CD14-positive monocyte (primary cell): ENCODE results near the gene NME5. TPM values are rescaled to one million over a fixed set of nuclear protein-coding genes. Genes with fewer than 3 reads are reported as not detected.

Experiments
- DNase-seq, 3 donors: peaks; one replicate each; pipeline ENCODE4 v3.0.0-alpha.2; 2011 to 2022
- H2AFZ ChIP-seq: 2 replicates; pipeline ENCODE4 v1.6.0; 2012; ENCODE audit warnings: mild to moderate bottlenecking, low read depth, low read length, inconsistent platforms; ENCODE audit not compliant: insufficient read depth, poor library complexity, severe bottlenecking
- H3K27ac ChIP-seq, 2 donors: 1 replicate in 1 of 2; 2 replicates in 1 of 2; pipeline ENCODE4 v1.5.1; 2012 to 2013; ENCODE audit warnings: low read length in 2 of 2, control low read depth in 1 of 2, inconsistent platforms in 1 of 2, low read depth in 1 of 2, mild to moderate bottlenecking in 1 of 2
- H3K27me3 ChIP-seq, 2 donors: one replicate each; pipeline versions ENCODE4 v1.6.0 to v1.6.1; 2011 to 2013; ENCODE audit warnings: low read length in 2 of 2; ENCODE audit not compliant: control insufficient read depth in 2 of 2, insufficient read depth in 2 of 2
- H3K36me3 ChIP-seq, 2 donors: replicated peaks in 1 of 2; 1 replicate in 1 of 2; 2 replicates in 1 of 2; pipeline versions ENCODE4 v1.5.1 to v1.6.1; 2012 to 2013; ENCODE audit warnings: low read length in 2 of 2, control low read depth in 1 of 2, inconsistent platforms in 1 of 2, mild to moderate bottlenecking in 1 of 2; ENCODE audit not compliant: insufficient read depth in 2 of 2, control insufficient read depth in 1 of 2
- H3K4me1 ChIP-seq, 2 donors: 1 replicate in 1 of 2; 2 replicates in 1 of 2; pipeline versions ENCODE4 v1.5.1 to v1.6.1; 2012 to 2013; ENCODE audit warnings: low read length in 2 of 2, control low read depth in 1 of 2, inconsistent platforms in 1 of 2, mild to moderate bottlenecking in 1 of 2, moderate library complexity in 1 of 2; ENCODE audit not compliant: insufficient read depth in 2 of 2, control insufficient read depth in 1 of 2
- H3K4me2 ChIP-seq: replicated peaks from 2 replicates; pipeline ENCODE3; 2012; ENCODE audit warnings: low read length, moderate library complexity, mild to moderate bottlenecking; ENCODE audit not compliant: poor library complexity, severe bottlenecking; ENCODE audit errors: extremely low read depth
- H3K4me3 ChIP-seq, 3 experiments: fragments of 200-600 bp in 1 of 3; sonication (generic) in 1 of 3; replicated peaks in 1 of 3; 1 replicate in 2 of 3; 2 replicates in 1 of 3; pipeline ENCODE4 v1.5.1; 2011 to 2013; ENCODE audit warnings: low read length in 3 of 3, mild to moderate bottlenecking in 3 of 3, control low read depth in 2 of 3, low read depth in 2 of 3, inconsistent platforms in 1 of 3, moderate library complexity in 1 of 3
- H3K79me2 ChIP-seq: 2 replicates; pipeline ENCODE4 v1.6.0; 2012; ENCODE audit warnings: mild to moderate bottlenecking, control low read depth, inconsistent platforms, low read length, moderate library complexity; ENCODE audit not compliant: insufficient read depth
- H3K9ac ChIP-seq: 2 replicates; pipeline ENCODE4 v1.6.0; 2017; ENCODE audit warnings: low read length, mild to moderate bottlenecking; ENCODE audit not compliant: insufficient read depth, poor library complexity, severe bottlenecking
- H3K9me3 ChIP-seq, 2 donors: replicated peaks in 1 of 2; 1 replicate in 1 of 2; 2 replicates in 1 of 2; pipeline versions ENCODE4 v1.5.1 to v1.6.1; 2012 to 2013; ENCODE audit warnings: low read length in 2 of 2, control low read depth in 1 of 2; ENCODE audit not compliant: control insufficient read depth in 1 of 2, insufficient read depth in 1 of 2
- H4K20me1 ChIP-seq: 2 replicates; pipeline ENCODE4 v1.6.0; 2012; ENCODE audit warnings: mild to moderate bottlenecking, low read length, control low read depth, moderate library complexity; ENCODE audit not compliant: insufficient read depth
- H3K27ac Mint-ChIP-seq, 7 donors: one replicate each; pipeline ENCODE4 v1.8.0; 2020; ENCODE audit warnings: mild to moderate bottlenecking in 7 of 7, mixed read lengths in 7 of 7, moderate library complexity in 6 of 7, inconsistent platforms in 2 of 7
- H3K27me3 Mint-ChIP-seq, 3 donors: one replicate each; pipeline ENCODE4 v1.8.0; 2021 to 2022; ENCODE audit warnings: low read depth in 3 of 3, mild to moderate bottlenecking in 3 of 3, mixed read lengths in 3 of 3, moderate library complexity in 3 of 3, inconsistent platforms in 1 of 3
- H3K36me3 Mint-ChIP-seq, 2 donors: one replicate each; pipeline ENCODE4 v1.8.0; 2020; ENCODE audit warnings: mixed read lengths in 2 of 2, inconsistent platforms in 1 of 2, mild to moderate bottlenecking in 1 of 2
- H3K4me1 Mint-ChIP-seq: one replicate; pipeline ENCODE4 v1.8.0; 2020; ENCODE audit warnings: mild to moderate bottlenecking, mixed read lengths
- H3K4me3 Mint-ChIP-seq, 2 donors: one replicate each; pipeline ENCODE4 v1.8.0; 2020; ENCODE audit warnings: mild to moderate bottlenecking in 2 of 2, mixed read lengths in 2 of 2, moderate library complexity in 1 of 2
- H3K9me3 Mint-ChIP-seq, 7 donors: one replicate each; pipeline ENCODE4 v1.8.0; 2020 to 2022; ENCODE audit warnings: mixed read lengths in 7 of 7, mild to moderate bottlenecking in 6 of 7, moderate library complexity in 6 of 7, inconsistent platforms in 2 of 7
- CTCF ChIP-seq: fragments of 200-600 bp; IDR thresholded peaks from one replicate; pipeline ENCODE4 v1.8.0; 2022; ENCODE audit warnings: antibody characterized with exemption, mild to moderate bottlenecking
- WGBS: methylation state at CpG from one replicate; pipeline ENCODE4 v1.1.5; 2013; ENCODE audit warnings: missing lambda C conversion rate; ENCODE audit not compliant: insufficient coverage; 5-methylcytosine and 5-hydroxymethylcytosine counted together
- intact Hi-C, 2 donors: fragments of 100-400 bp; cut with micrococcal nuclease; formaldehyde crosslinking; loops; one replicate each; pipeline versions ENCODE4 v1.15.0 to v1.15.1; 2023
- polyA plus RNA-seq, 3 donors: library from polyadenylated mRNA; depleted of rRNA in 1 of 3; unstranded in 2 of 3; stranded (reverse) in 1 of 3; fragments of 300-500 nt in 2 of 3; fragments of >200 nt in 1 of 3; fragmentation: Illumina TruSeq in 2 of 3; gene quantifications; 1 replicate in 2 of 3; 2 replicates in 1 of 3; pipeline ENCODE4 v1.2.3, GENCODE V29; 2012 to 2021
- small RNA-seq: library from RNA; depleted of rRNA; stranded (forward); fragments of <200 nt; gene quantifications from one replicate; pipeline ENCODE3, GENCODE V24; 2012; ENCODE audit warnings: low read depth; ENCODE audit not compliant: insufficient read length

The NME5 gene
- polyA plus RNA-seq, 3 donors = not detected

DNA sequence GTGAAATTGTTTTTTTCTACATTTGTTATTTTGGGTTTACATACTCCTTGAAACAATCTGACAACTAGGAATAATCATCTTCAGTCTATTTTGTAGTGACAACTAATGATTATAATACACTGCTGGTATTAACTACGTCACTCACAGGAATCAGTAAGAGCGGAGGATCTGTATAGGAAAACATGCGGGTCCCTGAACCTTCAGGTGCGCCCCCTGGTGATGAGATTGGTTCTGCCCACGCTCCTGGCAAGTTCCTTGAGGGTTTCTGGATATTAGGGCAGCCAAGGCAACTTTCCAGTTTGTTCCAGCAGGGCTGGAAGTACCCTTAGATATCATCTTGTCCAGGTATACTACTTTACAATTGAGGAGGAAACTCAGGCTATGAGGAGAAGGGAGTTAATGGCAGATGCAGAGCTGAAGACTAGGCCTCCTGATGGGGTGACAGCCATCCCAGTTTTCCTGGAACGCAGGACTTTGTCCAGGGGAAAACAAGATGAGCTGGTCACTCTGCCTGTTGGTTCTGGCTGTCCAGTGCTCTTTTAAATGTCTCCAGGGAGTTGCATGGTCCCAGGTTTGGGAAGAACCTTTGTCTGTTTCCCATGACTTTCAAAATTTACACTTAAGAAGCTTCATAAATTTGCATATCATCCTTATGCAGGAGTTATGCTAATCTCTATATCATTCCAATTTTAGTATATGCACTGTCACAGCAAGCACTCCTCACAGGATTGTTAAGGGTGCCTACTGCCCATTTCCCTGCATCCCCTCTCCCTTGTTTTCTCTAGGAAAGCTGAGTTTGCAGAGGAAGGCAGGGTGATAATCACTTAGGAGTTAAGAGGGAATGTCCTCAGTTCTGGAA lies 70.3 kb downstream of the NME5 start:
- Mint-ChIP-seq H3K36me3 (no peaks in the 10 kb centered on the region), H3K27ac (no peak overlapping the region), H3K9me3 (peaks cover 0 to 2% (median 0%) of the 10 kb centered on the region in 7 donors), H3K27me3 (peaks cover 2 to 6% (median 4%) of the 10 kb centered on the region in 3 donors), H3K4me1 (peaks cover 11% of the 10 kb centered on the region), H3K4me3 (no peak overlapping the region)
- Histone ChIP-seq H3K9ac (no peak overlapping the region), H3K4me3 (no peak overlapping the region), H2AFZ (no peak overlapping the region), H3K79me2 (no peaks in the 10 kb centered on the region), H3K36me3 (no peaks in the 10 kb centered on the region), H3K27me3 (no peaks in the 10 kb centered on the region), H3K9me3 (no peaks in the 10 kb centered on the region), H3K4me1 (no peaks in the 10 kb centered on the region), H3K27ac (no peak overlapping the region), H3K4me2 (no peak overlapping the region), H4K20me1 (no peaks in the 10 kb centered on the region)
- peak; percentile 94 for TF ChIP-seq CTCF
- 25% methylated on average over 4 of the region's 6 CpGs for WGBS
- intact Hi-C loops = loop anchor here in 1 of 2 donors (2.0 to 10.0 kb wide), 3 partner anchors 32 to 434 kb away; no protein-coding TSS in a partner anchor
- DNase-seq = peak; percentile 64 to 72 (median 68)

DNA sequence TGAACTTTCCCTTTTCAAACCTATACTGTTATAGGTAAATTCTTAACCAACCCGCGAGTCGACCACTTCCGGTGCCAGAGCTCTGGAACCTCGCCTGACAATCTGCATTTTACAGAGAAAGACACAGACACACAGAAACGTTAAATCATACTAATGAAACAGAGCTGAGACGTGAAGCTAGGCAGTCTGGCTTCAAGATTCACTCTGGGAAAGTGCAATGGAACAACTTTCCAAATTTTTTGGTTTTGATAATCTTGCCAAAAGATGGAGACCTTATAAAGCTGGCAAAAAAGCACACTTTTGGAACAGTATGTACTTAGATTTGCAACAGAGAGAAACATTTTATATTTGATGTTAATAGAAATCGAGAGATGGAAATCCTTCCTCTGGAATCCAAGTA lies 71.3 kb downstream of the NME5 start:
- H3K9me3 Mint-ChIP-seq = peaks cover 0 to 2% (median 0%) of the 10 kb centered on the region in 7 donors
- peaks cover 11% of the 10 kb centered on the region for H3K4me1 Mint-ChIP-seq
- H3K36me3 Mint-ChIP-seq = no peaks in the 10 kb centered on the region
- H3K27me3 Mint-ChIP-seq = peaks cover 2 to 7% (median 3%) of the 10 kb centered on the region in 3 donors
- Histone ChIP-seq H3K79me2 (no peaks in the 10 kb centered on the region), H3K9ac (no peak overlapping the region), H2AFZ (no peak overlapping the region), H3K36me3 (no peaks in the 10 kb centered on the region), H3K4me2 (no peak overlapping the region), H3K4me3 (no peak overlapping the region), H3K27ac (no peak overlapping the region), H3K27me3 (no peaks in the 10 kb centered on the region), H3K9me3 (no peaks in the 10 kb centered on the region), H3K4me1 (no peaks in the 10 kb centered on the region), H4K20me1 (no peaks in the 10 kb centered on the region)
- TF ChIP-seq CTCF = no peak
- no peak overlapping the region for H3K27ac Mint-ChIP-seq
- intact Hi-C loops = loop anchor here in 1 of 2 donors (2.0 to 10.0 kb wide), 3 partner anchors 31 to 433 kb away; no protein-coding TSS in a partner anchor
- DNase-seq = no peak
- no peak overlapping the region for H3K4me3 Mint-ChIP-seq
- WGBS = 91% methylated on average over 7 of the region's 8 CpGs

Small RNA genes lying within 50 kb of the gene (small RNA-seq; reads per million reads assigned to genes)
- not detected for gene RNU6-1148P
- 1.2 reads per million for gene RNU6-460P
- gene RNU6-888P = not detected

Other genes with a start within 250 kb of the NME5 start
- under 1 TPM in 1 of 3 donors, not detected in 2; 0.08 TPM for gene PKD2L2, start 250.0 kb downstream of the NME5 start, polyA plus RNA-seq
- 10 to 100 TPM; 11.5 to 17.0 (median 12.9) TPM for gene FAM13B, start 106.3 kb downstream of the NME5 start, polyA plus RNA-seq
- not detected for gene WNT8A, start 55.4 kb downstream of the NME5 start, polyA plus RNA-seq
- gene BRD8, start 39.2 kb upstream of the NME5 start, polyA plus RNA-seq = 10 to 100 TPM in 2 of 3 donors, 1 to 10 TPM in 1; 9.8 to 19.6 (median 17.6) TPM
- gene KIF20A, start 39.7 kb upstream of the NME5 start, polyA plus RNA-seq = not detected
- gene CDC23, start 73.9 kb upstream of the NME5 start, polyA plus RNA-seq = 10 to 100 TPM in 2 of 3 donors, 1 to 10 TPM in 1; 7.8 to 15.9 (median 12.8) TPM
- not detected for gene GFRA3, start 135.2 kb upstream of the NME5 start, polyA plus RNA-seq
- not detected for gene CDC25C, start 192.4 kb upstream of the NME5 start, polyA plus RNA-seq
- gene FAM53C, start 198.8 kb upstream of the NME5 start, polyA plus RNA-seq = 10 to 100 TPM; 24.9 to 92.2 (median 28.7) TPM
- 10 to 100 TPM; 11.7 to 52.1 (median 17.4) TPM for gene KDM3B, start 213.3 kb upstream of the NME5 start, polyA plus RNA-seq